ENCODE data around the gene KIF21A.

Gene KIF21A

DNA sequence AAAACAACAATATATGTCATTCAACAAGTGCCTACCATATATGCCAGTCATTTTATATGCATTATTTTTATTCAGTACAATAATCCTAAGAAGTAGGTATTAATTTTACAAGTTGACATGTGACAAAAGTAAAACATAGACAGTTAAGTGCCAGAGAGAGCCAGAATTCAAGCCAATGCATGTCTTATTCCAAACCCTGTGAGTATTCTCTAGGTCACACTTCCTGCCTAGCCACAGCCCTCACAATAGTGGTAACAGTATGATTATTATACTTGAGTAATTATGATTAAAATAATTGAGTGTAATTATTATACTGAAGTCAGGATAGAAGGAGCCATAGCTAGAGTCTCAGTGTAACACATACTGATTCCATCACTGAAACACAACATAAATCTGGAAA, 52.2 kb downstream of the KIF21A start:
- no peak for DNase-seq (ENCODE audit: low read depth, low spot score)

DNA sequence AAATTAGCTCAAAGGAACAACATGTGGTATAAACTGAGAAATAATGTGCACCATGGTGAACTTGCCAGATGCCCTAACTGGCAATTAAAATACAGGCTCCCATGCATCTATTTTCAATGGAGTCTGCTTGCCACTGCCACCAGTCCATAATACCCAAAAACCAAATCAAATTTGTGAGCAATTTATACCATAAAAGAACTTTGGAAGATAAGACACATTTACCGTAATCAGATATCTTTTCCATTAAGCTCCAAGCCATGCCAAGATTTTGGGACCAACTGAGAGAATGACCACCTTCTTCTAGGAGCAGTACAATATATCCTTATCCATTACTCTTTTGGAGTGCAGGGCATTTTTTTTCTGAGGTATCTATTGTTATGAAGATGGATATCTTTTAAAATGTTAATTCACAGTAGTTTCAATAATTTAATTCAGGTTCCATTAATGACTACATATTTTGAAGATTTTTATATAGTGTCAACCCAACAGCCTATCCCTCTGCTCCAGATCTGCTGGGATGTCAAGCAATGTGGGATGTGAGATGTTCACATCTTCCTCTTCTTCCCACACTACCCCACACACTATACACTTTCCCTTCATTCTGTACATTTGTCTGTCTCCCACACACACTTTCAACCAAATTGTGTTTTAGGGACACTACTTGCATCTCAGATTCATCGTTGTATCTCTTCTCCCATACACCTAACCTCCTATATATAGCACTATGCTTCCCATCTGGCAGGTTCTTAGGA, 53.3 kb downstream of the KIF21A start:
- DNase-seq (ENCODE audit: low read depth, low spot score): no peak

DNA sequence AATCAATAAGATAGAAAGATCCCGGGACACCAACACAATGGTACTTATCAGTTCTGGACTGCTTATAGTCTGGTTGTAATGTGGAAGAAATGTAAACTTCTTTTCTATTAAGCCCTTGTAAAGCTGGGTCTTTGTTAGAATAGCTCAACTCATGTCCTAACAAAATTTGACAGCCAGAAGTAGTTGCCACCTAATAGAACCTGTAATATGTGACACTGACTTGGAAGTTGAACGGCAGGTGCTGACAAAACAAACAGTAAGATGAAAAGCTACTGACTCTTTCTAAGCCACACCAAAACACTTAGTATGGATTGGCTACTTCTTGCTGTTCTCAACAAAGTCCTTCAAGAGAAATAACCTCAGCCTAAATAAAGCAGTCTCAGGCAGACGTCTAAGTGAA, 56.6 kb downstream of the KIF21A start:
- no peak for DNase-seq (ENCODE audit: low read depth, low spot score)

DNA sequence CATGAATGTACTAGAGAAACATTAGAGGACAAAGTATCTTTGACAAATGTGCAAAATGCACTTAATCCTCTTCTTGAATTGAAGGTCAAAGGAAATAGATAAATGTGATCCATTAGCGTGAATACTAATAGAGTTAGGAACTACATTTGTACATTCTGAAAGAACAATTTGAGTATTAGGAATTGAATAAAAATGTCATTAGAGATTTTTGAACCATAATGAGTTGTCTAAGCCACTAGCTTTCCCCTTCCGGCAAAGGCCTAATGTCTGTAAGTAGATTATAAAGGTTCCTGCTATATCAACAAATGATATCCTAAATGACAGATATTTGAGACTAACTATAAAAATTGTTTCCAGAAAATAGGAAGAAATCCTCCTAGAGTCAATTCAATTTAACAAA, 59.8 kb downstream of the KIF21A start:
- DNase-seq (ENCODE audit: low read depth, low spot score): no peak

DNA sequence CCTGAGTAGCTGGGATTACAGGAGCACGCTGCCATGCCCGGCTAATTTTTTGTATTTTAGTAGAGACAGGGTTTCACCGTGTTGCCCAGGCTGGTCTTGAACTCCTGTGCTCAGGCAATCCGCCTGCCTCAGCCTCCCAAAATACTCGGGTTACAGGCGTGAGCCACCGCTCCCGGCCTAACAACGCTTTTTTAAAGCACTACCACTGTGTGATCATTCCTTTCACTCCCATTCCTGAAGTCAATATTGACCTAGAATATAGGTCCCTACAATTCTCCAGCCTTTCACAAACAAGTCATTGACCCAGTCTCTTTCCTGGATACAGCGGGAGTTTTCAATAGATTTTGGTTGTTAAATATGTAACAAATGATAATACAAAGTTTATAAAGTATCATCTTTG, 62.8 kb downstream of the KIF21A start:
- DNase-seq (ENCODE audit: low read depth, low spot score): no peak

DNA sequence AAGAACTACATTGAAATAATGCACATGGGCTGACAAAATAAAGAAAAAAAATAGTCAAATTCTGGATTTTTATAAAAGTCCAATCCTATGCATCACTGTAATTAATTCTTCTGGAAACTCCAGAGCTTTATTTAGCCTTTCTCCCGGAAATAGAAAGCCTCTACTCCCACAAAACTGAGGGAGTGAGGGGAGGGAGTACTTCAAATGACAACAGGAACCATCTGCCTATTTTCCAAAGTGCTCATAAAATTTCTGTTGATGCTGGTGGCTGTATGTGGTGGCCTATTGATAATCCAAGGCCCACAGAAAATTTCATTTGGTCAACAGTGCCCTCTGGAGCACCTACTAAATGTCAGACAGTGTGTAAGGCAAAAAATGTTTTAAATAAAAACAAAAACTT, 64.6 kb downstream of the KIF21A start:
- no peak for DNase-seq (ENCODE audit: low read depth, low spot score)

DNA sequence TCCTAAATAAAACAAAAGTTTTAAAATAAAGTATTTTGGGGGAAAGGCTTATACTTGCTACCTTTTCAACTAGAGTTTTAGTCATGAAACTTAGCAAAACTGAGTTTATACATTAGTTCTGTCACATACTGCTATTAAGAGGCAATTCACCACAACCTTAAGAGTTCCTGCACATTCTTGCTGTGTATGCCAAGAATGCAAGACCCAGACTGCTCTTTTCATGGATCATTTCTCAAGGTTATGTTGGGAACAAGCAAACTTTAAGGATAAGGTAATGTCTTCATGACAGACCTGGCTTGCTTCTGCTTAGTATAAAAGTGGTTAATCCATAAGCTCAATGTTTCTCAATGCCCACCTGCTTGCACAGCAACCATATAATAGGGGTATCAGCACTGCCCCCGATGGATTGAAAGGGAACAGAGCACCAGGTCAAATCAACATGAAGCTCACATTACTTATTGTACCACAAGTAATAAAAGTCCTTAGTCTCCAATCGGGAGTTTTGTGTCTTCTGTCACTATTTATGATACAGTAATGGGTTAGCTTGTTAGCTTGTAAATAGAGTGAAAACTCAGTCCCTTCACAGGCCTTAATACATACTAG, 67.6 kb downstream of the KIF21A start:
- DNase-seq (ENCODE audit: low read depth, low spot score): no peak

DNA sequence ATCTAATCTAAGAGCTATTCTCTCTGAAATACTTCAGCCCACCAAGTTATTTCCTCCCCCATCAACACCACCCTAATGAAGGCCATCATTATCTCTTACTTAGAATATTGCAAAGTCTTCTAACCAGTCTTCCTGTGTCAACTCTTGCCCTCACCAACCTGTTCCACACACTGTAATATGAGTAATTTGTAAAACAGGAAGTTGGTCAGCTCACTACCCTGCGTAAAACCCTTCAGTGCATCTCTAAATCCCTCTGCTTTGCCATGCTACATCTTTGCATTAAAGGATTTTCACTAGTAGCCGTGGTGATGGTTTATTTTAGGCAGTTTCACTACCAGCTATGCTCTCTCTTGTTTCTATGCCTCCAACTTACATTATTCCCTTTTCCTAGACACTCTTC, 70.0 kb downstream of the KIF21A start:
- DNase-seq (ENCODE audit: low read depth, low spot score): no peak

DNA sequence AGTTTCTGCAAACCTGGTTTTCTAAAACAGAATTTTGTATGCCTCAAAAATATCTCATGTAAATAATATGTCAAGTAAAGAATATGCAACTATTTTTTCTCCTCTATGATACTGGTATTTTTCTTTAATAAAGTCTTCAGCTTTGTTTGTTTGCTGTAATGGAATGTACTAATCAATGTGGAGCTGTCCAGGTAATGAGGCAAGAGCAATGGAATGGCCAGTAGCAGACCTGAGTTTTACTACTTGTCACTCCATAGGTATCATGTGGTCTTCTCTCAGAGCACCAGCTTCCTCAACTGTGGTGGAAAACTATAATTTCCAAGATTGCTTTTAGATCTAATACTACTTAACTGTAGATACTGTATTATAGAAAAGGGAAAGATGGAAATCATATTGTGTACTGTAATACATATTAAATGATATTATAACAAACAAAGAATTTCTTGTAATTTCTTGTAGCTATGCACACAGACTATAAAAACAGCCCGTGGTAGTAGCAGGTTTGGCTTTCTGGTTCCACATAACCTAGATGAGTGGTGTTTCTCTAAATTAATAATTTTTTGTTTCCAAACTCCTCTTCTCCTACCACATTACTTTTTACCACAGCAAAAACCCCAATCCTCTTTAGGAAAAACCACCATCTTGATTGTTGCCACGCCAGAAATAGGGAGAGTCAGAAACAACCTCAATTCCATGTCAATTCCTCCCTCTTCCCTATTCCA, 70.6 kb downstream of the KIF21A start:
- DNase-seq (ENCODE audit: low read depth, low spot score): no peak

DNA sequence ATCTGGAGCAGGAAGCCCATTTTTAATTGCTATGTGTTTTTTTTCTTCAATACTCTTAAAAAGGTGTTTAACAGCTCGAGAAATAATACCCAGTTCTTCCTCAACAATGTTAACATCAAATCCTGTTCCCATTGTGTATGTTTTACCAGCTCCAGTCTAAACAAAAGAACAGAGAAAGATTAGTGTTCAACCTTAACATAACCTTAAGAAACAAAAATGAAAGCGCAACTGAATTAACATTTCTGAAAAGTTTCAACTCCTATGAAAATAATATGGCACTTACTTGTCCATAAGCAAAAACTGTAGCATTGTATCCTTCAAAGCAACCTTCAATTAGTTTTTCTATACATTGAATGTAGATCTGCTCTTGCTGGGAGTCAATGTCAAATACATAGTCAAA, 73.2 kb downstream of the KIF21A start:
- DNase-seq (ENCODE audit: low read depth, low spot score): no peak

DNA sequence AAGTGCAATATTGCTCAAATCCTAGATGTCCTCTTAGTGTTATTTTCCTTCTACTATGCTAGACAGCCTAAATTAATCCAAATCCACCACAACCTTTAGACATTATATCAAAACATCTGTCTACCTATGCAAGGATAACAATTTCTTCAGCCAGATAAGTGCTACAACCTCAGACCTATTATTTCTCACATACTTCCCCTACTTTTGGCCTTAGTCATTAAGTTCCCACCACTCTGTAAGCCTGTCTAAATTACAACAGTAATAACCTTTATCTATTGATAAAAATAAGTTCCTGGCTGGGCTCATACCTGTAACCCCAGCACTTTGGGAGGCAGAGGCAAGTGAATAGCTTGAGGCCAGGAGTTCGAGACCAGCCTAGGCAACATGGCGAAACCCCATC, 74.0 kb downstream of the KIF21A start:
- DNase-seq (ENCODE audit: low read depth, low spot score): no peak

DNA sequence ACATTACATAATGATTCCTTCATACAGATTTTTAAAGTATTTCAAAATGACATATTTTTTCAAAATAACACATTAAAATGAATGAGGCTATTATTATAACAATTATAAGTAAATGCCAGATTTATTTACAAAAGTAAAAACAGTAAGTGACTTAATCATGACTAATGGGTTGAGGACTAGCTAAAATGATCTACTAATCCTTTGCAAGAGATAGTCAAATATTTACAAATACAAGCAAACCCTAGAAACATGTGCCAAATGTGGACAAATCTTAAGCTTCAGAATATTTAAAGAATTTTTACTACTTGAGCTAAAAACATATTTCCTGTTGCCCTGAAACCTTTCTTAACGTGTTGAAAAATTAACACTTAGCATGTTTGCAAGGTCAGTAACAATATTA, 74.8 kb downstream of the KIF21A start:
- no peak for DNase-seq (ENCODE audit: low read depth, low spot score)

DNA sequence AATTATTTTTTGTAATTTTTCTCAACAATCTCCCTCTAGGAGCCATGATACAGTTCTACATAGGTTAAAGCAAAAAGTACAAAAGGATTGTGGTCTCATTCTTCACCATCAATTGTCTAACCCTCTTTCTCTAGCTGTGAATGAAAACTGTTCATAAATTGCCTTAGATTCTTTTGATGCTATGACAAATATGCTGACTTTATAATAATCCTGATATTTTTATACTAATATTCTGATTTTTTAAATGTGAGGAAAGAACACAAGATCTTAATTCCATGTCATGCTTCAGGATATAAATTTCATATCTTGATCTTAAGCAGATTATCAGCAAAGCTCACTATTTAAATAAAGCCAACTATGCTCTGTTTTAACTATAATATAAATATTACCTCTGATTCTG, 75.4 kb downstream of the KIF21A start:
- DNase-seq (ENCODE audit: low read depth, low spot score): no peak

DNA sequence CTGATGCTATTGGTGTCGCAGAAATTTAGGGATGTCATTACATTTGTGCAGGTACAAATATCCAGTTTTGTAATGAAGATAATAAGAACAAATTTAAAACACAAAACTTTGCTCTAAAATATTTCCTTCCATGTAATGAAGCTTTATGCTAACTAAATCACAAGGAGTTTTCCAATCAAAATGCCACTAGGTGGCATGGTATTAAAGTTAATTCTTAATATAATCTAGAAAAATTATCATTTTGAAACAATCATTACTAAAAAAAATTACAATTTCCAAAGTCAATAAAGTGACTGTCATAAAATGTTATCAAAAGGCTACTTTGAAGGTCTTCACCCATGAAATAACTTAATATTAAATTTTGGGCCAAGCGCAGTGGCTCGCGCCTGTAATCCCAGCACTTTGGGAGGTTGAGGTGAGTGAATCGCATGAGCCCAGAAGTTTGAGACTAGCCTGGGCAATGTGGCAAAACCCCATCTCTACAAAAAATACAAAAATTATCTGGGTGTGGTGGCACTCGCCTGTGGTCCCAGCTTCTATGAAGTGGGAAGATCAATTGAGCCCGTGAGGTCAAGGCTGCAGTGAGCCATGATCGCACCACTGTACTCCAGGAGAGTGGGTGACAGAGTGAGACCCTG, 77.4 kb downstream of the KIF21A start:
- no peak for DNase-seq (ENCODE audit: low read depth, low spot score)

DNA sequence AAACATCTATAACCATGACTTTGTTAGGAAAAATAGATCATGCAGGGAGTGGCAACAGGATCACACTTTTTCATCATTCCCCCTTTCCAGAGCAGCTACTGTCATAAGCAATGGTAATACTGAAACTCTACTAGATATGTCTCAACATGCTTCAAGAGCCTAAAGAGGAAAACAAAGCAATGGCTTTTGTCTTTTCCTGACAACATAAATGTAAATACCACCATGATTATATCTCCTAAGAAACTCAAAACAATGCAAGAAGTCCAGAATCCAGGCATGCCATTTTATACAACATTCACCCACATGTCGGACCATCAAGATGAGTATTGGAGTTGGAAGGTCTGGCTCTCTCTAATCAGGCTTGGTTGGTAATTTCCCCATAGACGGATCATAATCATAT, 78.7 kb downstream of the KIF21A start:
- DNase-seq (ENCODE audit: low read depth, low spot score): no peak

DNA sequence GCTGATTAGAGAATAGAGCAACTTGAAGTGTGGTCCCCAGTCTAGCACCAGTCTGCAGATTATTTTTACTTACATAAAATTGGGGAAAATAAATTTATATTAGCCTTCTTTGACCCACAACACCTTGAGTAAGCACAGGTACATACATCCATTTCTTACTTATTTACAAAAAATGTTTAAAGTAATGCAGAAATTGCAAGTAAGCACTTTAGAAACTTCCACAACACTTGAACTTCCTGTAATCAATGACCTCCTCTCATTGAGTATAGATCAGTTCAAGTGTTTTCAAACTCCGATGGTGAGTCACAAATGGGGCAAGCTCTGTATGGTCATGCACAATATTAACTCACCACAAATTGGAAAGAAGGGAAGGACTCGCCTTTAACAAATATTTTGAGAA, 83.3 kb downstream of the KIF21A start:
- no peak for DNase-seq (ENCODE audit: low read depth, low spot score)

DNA sequence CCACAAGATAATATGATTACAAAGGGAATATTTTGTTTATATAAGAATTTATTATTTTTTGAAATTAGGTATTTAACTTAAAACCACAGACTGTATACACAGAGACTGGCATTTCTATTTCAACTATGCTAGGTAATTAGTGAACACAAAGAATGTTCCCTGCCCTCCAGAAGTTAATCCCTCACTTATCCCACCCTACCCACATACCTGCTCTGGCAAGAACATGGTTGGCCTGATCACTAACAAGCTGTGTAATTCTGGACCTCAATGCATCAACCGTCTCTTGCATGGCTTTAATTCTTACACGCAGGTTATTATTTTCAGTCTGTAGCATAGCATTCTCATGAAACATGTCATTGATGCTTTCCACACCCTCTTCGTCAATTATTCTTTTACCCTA, 85.9 kb downstream of the KIF21A start:
- DNase-seq (ENCODE audit: low read depth, low spot score): no peak

DNA sequence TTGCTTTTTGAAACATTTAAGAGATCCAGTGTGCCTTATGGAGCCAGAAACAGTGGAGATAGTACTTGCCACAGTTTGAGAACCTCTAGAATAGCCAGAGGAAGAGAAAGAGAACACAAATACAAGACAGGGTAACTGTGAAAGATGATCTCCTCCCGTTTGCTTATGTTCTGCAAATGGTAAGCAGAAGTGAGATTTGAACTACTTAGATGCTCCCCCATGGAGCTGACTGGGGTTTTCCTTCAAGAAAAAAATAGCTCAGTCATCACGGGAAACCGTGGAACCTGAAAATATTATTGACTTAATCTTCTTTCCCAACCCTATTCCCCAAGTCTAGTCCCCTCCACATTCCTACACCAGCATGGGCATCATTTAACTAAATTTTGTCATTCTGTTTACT, 87.1 kb downstream of the KIF21A start:
- no peak for DNase-seq (ENCODE audit: low read depth, low spot score)

DNA sequence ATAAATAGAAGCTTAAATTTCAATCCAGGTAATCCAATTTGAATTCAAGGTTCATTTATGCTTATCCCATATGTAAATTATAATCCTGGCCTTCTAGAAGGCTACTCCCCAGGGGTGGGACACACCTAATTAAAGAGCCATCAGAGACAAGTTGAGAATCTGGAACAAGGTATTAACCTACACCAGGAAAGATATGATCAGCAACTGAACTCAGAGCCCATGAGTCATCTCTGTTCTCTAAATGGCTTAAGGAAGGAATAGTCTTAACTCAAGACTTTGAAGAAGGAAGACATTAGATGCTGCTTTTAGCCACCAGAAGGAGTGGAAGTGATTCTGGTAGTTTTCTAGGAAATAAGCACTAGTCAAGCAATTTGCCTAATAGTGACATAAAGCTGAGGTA, 88.0 kb downstream of the KIF21A start:
- no peak for DNase-seq (ENCODE audit: low read depth, low spot score)

DNA sequence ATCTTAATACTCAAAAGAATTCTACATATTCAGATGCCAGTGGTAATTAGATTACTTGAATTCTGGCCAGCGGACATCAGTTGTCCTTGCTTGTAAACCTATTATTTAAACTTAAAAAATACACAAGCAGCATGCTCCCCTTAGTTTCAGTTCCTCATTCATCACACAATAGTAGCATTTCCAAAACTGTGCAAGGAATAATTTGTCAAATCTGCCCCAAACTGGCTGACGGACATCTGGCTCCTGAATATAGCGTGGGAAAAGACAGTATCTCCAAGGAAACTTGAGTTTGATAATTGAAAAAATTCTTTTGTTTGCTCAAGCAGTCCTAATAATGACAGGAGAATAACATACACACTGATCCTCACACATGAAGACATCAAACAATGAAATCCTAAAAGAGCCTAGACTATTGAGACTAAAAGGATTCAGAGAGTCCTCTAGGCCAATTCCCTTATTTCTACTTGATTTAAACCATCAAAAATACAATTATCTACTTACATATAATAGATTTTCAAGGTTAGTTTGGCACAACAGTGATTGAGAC, 90.4 kb downstream of the KIF21A start:
- DNase-seq (ENCODE audit: low read depth, low spot score): no peak

DNA sequence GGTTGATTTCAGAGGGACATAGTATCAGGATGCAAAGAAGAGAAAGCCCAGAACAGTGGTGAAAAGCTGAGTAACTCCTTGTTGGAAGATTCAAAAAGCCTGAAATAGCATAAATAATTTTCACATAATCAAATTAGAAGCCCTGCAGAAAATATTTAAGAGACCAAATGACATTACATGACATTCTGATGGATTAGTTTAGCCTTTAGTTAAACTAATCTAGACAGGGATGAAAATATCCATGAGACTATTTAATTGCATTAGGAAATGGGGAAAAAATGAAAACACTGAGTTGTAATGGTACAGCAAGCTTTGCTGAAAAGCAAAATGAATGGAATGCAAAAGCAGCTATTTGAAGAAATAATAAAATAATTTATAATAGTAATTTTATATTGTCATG, 91.8 kb downstream of the KIF21A start:
- DNase-seq (ENCODE audit: low read depth, low spot score): no peak

DNA sequence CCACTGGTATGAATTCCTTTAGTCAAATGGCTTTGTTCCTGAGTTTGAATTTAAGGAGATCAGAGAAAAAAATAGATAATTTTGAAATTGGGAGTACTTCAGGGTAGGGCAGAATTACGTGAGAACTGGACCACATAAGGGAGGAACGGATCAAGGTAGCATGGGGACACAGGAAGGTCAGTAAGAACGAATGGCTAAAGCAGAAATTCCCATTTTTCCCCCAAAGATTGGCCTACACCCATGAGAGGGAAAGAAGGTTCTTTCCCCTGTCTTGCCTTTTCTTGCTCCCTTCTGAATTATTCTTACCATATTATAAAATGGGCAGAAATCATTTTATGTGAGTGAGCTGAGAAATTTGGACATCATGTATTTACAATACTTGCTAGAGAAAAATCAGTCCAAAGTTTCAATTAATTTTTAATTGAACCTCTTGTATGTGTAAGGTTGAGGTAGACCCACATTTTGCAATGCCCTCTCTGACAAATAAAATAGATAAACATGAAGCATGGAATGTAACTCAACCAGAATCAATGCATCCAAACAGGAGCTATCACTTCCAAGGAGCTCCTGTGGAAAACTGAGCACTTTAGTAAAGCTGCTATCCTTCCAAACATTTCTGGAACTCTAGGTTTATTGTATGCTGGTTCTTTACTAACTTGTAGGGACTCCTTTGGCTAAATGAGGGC, 93.8 kb downstream of the KIF21A start:
- DNase-seq (ENCODE audit: low read depth, low spot score): no peak
